ENCODE measurements around the gene CT45A8.
"Not testable (repeated sequence)": the region's sequence is repeated elsewhere in the genome, so short reads cannot be mapped to it uniquely, and the experiment has no call there.

Gene CT45A8

GRCh38 chrX:135854438-135854837 is at the start of gene CT45A8:
Gene CT45A8 (minus strand): TSS chrX:135854538. CDS start chrX:135850783, 3,755 bp downstream.
- not testable (repeated sequence) for DNase-seq (ENCODE audit: low read depth in 2 of 2, low spot score in 1 of 2)

- DNase-seq (ENCODE audit: low read depth in 2 of 2, low spot score in 1 of 2) = no peak
Measured at GRCh38 chrX:135893294-135893817, 39.0 kb upstream of the CT45A8 start, which contains the start of the genes CT45A10 and SAGE1. Gene CT45A10 (minus strand): TSS chrX:135893444. CDS start chrX:135885344, 8,100 bp downstream. Gene SAGE1 (plus strand): TSS chrX:135893716. CDS start chrX:135896243, 2,527 bp downstream.

- DNase-seq (ENCODE audit: low read depth in 2 of 2, low spot score in 1 of 2) = no peak
Measured at GRCh38 chrX:135892781-135893180, 38.4 kb upstream of the CT45A8 start.

- DNase-seq (ENCODE audit: low read depth in 2 of 2, low spot score in 1 of 2) = no peak
Measured at GRCh38 chrX:135890087-135890585, 35.8 kb upstream of the CT45A8 start.

- not testable (repeated sequence) for DNase-seq (ENCODE audit: low read depth in 2 of 2, low spot score in 1 of 2)
Measured at GRCh38 chrX:135888976-135889375, 34.6 kb upstream of the CT45A8 start.

- DNase-seq (ENCODE audit: low read depth in 2 of 2, low spot score in 1 of 2) = not testable (repeated sequence)
Measured at GRCh38 chrX:135888230-135888629, 33.9 kb upstream of the CT45A8 start.

- DNase-seq (ENCODE audit: low read depth in 2 of 2, low spot score in 1 of 2) = not testable (repeated sequence)
Measured at GRCh38 chrX:135882741-135883140, 28.4 kb upstream of the CT45A8 start.

GRCh38 chrX:135871712-135872111 is 17.4 kb upstream of the CT45A8 start, which contains the start of gene CT45A9:
Gene CT45A9 (minus strand): TSS chrX:135871812. CDS start chrX:135868061, 3,751 bp downstream.
- not testable (repeated sequence) for DNase-seq (ENCODE audit: low read depth in 2 of 2, low spot score in 1 of 2)

GRCh38 chrX:135837180-135837579 is 17.2 kb downstream of the CT45A8 start, which contains the start of gene CT45A7:
Gene CT45A7 (minus strand): TSS chrX:135837280. CDS start chrX:135833533, 3,747 bp downstream.
- DNase-seq (ENCODE audit: low read depth in 2 of 2, low spot score in 1 of 2) = not testable (repeated sequence)

GRCh38 chrX:135819912-135820311 is 34.4 kb downstream of the CT45A8 start, which contains the start of gene CT45A2:
Gene CT45A2 (minus strand): TSS chrX:135820012. CDS start chrX:135816265, 3,747 bp downstream.
- not testable (repeated sequence) for DNase-seq (ENCODE audit: low read depth in 2 of 2, low spot score in 1 of 2)

- DNase-seq (ENCODE audit: low read depth in 2 of 2, low spot score in 1 of 2) = not testable (repeated sequence)
Measured at GRCh38 chrX:135802687-135803086, 51.7 kb downstream of the CT45A8 start, which contains the start of gene CT45A6. Gene CT45A6 (minus strand): TSS chrX:135802787. CDS start chrX:135798993, 3,794 bp downstream.
